Activated naive CD8-positive, alpha-beta T cell treated with anti-CD3 and anti-CD28 coated beads for 36 hours (primary cell): ENCODE measurements around the gene DDC. TPM values are rescaled to one million over a fixed set of nuclear protein-coding genes. Genes with fewer than 3 reads are reported as not detected.
"Not testable (repeated sequence)": the region's sequence is repeated elsewhere in the genome, so short reads cannot be mapped to it uniquely, and the experiment has no call there.

Source experiments
- DNase-seq: peaks from one replicate; pipeline ENCODE4 v3.0.0; 2021
- H3K27ac Mint-ChIP-seq: one replicate; pipeline ENCODE4 v1.8.0; 2022; ENCODE audit warnings: mild to moderate bottlenecking, moderate library complexity, mixed read lengths
- H3K27me3 Mint-ChIP-seq: one replicate; pipeline ENCODE4 v1.8.0; 2022; ENCODE audit warnings: mild to moderate bottlenecking, mixed read lengths
- H3K36me3 Mint-ChIP-seq: one replicate; pipeline ENCODE4 v1.8.0; 2021; ENCODE audit warnings: mild to moderate bottlenecking, mixed read lengths
- H3K4me1 Mint-ChIP-seq: one replicate; pipeline ENCODE4 v1.8.0; 2021; ENCODE audit warnings: mixed read lengths
- H3K4me3 Mint-ChIP-seq: one replicate; pipeline ENCODE4 v1.8.0; 2022; ENCODE audit warnings: mild to moderate bottlenecking, moderate library complexity, mixed read lengths
- H3K9me3 Mint-ChIP-seq: one replicate; pipeline ENCODE4 v1.8.0; 2022; ENCODE audit warnings: mixed read lengths
- total RNA-seq, 2 experiments: library from RNA; stranded (reverse); gene quantifications; one replicate each; pipeline ENCODE4 v1.2.3, GENCODE V29; 2021

The DDC gene
- total RNA-seq, 2 experiments from 2014 or later, result 0.64 to 1.1 TPM

DNA sequence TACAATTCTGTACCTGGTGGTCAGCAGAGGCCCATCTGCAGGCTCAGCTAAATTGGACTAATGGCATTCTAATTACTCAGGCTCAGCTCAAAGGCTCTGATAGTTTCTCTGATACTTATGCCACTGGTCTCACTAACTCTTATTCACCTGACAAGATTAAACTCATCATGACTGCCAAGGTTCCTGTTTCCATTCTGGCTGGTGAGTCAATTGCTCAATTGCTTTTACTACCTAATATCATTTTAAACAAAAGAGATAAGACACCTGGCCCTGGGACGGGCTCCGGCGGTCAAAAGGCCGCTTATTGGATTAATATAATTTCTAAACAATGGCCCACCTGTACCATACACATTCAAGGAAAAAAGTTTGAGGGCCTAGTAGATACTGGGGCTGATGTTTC, 12.9 kb upstream of the DDC start:
- not testable (repeated sequence) for H3K27ac Mint-ChIP-seq, H3K4me1 Mint-ChIP-seq, H3K4me3 Mint-ChIP-seq, H3K27me3 Mint-ChIP-seq, DNase-seq, H3K36me3 Mint-ChIP-seq
- H3K9me3 Mint-ChIP-seq, result peaks cover 15% of the 10 kb centered on the region

DNA sequence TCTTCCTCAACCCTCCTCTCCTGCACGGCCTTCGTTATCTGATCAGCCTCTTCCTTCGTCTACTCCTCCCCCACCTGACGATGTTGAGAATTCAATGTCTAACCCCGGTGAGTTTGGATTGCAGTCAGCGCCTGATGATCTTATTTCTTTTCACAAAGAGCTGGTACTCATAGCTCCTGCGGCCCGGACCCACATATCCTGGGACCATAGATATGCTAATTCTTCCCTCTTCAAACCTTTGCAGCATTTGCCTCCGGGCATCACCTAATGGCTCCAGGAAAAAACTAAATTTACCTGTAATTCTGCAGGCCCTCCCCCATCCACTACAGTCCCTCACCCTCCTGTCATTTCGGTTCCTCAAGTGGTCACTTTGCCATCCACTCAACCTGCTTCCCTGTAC, 12.4 kb upstream of the DDC start:
- peaks cover 13% of the 10 kb centered on the region for H3K9me3 Mint-ChIP-seq
- H3K27me3 Mint-ChIP-seq, result no peaks in the 10 kb centered on the region
- H3K4me1 Mint-ChIP-seq, result no peaks in the 10 kb centered on the region
- H3K27ac Mint-ChIP-seq, result no peak overlapping the region
- no peak for DNase-seq
- H3K4me3 Mint-ChIP-seq, result no peak overlapping the region
- peaks cover 5% of the 10 kb centered on the region for H3K36me3 Mint-ChIP-seq

DNA sequence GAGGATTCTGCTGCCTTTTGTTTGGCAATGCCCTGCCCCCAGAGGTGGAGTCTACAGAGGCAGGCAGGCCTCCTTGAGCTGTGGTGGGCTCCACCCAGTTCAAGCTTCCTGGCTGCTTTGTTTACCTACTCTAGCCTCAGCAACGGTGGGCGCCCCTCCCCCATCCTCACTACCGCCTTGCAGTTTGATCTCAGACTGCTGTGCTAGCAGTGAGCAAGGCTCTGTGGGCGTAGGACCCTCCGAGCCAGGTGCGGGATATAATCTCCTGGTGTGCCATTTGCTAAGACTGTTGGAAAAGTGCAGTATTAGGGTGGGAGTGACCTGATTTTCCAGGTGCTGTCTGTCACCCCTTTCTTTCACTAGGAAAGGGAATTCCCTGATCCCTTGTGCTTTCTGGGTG, 11.2 kb upstream of the DDC start:
- H3K36me3 Mint-ChIP-seq, H3K27me3 Mint-ChIP-seq, H3K4me1 Mint-ChIP-seq, H3K4me3 Mint-ChIP-seq, DNase-seq, H3K27ac Mint-ChIP-seq: not testable (repeated sequence)
- peaks cover 14% of the 10 kb centered on the region for H3K9me3 Mint-ChIP-seq

DNA sequence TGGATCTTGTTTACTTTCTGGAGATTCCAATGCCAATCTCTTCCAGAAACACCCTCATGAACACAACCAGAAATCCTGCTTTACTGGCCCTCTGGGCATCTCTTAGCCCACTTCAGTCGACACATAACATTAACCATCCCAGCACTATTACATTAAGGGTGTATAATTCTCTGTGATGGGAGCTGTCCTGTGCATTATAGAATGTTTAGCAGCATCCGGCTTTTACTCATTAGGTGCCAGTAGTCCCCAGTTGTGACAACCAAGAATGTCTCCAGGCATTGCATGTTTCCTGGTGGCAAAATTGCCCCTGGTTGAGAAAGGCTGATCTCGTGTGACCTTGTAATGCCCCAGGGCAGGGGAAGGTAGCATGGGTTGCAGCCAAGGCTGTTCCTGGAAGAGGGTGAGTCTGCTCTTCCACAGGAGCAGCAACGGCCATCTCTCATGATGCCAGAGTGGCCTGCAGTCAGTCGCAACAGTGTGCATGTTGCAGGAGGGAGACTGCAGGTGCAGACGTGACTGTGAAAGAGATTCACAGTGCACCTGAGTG, 2.6 kb upstream of the DDC start:
- H3K4me3 Mint-ChIP-seq, result no peak overlapping the region
- no peaks in the 10 kb centered on the region for H3K36me3 Mint-ChIP-seq
- peaks cover 5% of the 10 kb centered on the region for H3K9me3 Mint-ChIP-seq
- no peak for DNase-seq
- peaks cover 7% of the 10 kb centered on the region for H3K27me3 Mint-ChIP-seq
- H3K27ac Mint-ChIP-seq, result no peak overlapping the region
- H3K4me1 Mint-ChIP-seq, result no peaks in the 10 kb centered on the region

DNA sequence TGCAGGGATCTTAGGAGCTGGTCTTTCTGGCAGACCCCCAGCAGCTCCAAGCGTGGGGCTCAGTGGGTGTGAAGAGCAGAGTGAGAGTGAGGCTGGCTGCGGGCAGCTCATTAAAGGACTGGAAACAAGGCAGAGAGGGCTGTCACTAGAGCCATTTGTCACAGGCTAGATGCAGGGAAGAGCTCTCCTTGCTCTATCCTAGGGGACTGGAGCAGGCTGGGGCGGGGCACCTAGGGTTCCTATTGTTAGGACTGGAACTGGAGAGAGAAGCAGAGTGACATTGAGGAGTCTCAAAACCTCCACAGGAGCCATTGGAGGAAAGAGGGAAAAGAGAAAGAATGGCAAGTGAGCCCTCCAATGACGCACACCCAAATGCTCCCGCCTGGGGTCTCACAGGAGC, 772 bp upstream of the DDC start:
- H3K4me3 Mint-ChIP-seq, result no peak overlapping the region
- peaks cover 7% of the 10 kb centered on the region for H3K27me3 Mint-ChIP-seq
- no peaks in the 10 kb centered on the region for H3K36me3 Mint-ChIP-seq
- no peak overlapping the region for H3K27ac Mint-ChIP-seq
- peaks cover 4% of the 10 kb centered on the region for H3K9me3 Mint-ChIP-seq
- no peak for DNase-seq
- H3K4me1 Mint-ChIP-seq, result no peaks in the 10 kb centered on the region

DNA sequence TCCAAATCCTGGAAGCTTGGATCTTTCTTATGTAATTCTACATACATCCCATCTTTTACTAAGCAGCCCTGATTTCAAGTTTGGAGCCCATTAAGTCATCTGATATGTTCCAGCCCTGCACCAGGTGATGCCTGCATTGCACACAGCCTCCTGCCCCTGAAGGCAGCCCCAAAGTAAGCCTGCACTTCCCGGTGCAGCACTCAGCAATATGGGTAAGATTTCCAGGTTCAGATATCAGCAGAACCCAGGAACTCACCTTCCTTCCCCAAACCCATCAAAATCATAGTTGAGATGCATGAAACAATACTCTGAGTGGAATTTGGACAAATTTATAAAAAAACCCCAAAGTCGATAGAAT, 333 bp upstream of the DDC start:
- H3K27me3 Mint-ChIP-seq, result peaks cover 7% of the 10 kb centered on the region
- no peak overlapping the region for H3K27ac Mint-ChIP-seq
- peaks cover 3% of the 10 kb centered on the region for H3K9me3 Mint-ChIP-seq
- no peaks in the 10 kb centered on the region for H3K4me1 Mint-ChIP-seq
- DNase-seq, result no peak
- no peaks in the 10 kb centered on the region for H3K36me3 Mint-ChIP-seq
- H3K4me3 Mint-ChIP-seq, result no peak overlapping the region

DNA sequence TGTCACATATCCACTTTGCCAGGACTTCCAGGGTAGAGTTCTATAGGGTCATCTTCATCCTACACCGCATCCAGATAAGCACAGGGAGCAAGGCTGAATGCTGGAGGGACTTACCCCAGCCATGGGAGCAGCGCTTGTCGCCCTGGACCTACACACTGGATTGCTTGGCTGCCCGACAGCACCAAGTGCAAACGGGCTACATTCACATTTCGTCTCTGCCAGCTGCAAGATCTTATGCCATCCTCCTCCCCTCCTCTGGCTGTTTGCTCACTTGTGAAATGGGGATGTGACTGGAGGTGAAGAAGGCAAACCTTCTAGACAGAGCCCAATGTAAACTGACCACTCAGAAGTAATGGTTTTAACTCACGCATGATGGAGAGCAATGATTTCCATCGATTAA, 1.0 kb downstream of the DDC start:
- no peaks in the 10 kb centered on the region for H3K36me3 Mint-ChIP-seq
- H3K9me3 Mint-ChIP-seq, result no peaks in the 10 kb centered on the region
- DNase-seq, result no peak
- H3K4me1 Mint-ChIP-seq, result no peaks in the 10 kb centered on the region
- no peak overlapping the region for H3K4me3 Mint-ChIP-seq
- no peak overlapping the region for H3K27ac Mint-ChIP-seq
- peaks cover 7% of the 10 kb centered on the region for H3K27me3 Mint-ChIP-seq

DNA sequence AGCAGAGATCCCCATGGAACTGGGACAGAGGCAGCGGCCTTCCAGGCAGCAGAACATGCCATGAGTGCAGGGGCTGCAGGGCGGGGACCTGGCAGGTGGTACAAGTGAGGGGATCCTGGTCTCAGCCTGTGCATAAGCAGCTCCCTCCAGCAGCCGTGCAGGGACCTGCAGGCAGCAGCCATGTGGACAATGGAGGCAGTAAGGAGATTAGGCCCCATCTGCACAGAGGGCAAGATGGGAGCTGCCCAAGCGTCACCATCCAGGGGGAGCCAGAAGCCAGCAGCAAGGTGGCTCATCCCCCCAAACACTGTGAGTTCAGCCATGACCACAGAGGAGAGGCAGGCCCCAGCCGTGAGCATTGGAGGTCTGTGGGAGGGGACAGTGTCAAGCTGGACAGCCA, 3.1 kb downstream of the DDC start:
- Mint-ChIP-seq H3K4me1 (no peaks in the 10 kb centered on the region), H3K4me3 (no peak overlapping the region), H3K27ac (no peak overlapping the region), H3K36me3 (no peaks in the 10 kb centered on the region), H3K27me3 (peaks cover 7% of the 10 kb centered on the region), H3K9me3 (no peaks in the 10 kb centered on the region)
- DNase-seq, result no peak

DNA sequence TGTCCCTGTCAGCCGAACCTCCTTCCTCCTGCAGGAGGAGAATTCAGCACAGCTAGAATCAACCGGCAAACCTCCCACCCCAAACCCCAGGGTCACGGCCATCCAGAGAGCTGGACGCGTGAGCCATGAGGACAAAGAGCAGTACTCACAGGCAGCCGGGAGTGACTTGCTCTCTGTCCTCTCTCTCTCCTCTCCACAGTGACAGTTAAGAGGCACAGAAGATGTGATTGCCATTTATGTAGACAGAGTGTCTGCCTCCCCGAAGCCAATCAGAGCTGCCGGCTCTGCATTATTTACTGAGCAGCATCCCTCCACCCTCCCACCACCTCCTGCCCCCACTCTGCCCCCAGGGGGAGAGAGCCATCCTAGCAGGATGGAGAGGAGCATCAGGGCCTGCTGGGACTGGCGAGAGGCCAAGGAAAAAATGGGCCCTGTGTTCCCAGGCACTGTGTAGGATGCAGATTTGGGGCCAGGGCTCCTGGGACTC, 4.3 kb downstream of the DDC start:
- Mint-ChIP-seq H3K27ac (no peak overlapping the region), H3K4me3 (no peak overlapping the region), H3K9me3 (no peaks in the 10 kb centered on the region), H3K27me3 (peaks cover 3% of the 10 kb centered on the region), H3K4me1 (no peaks in the 10 kb centered on the region), H3K36me3 (no peaks in the 10 kb centered on the region)
- no peak for DNase-seq

DNA sequence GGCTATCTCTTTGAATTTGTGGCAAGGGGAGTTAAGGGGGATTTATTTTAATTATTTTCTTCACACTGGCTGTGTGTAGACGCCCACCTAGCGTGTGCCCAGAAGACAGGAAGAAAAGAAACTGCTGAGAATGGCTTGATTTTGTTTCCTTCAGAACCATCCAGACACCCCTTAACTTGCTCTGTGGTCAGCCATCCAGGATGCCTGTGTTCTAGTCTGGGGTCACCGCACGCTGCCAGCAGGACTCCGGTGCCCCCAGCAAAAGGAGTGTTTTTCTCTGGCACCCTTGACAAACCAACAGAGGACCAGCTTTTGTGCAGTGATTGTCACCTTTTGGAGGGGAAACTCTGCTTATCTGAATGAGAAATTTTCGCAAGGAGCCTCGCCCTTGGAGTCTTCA, 5.3 kb downstream of the DDC start:
- no peak overlapping the region for H3K4me3 Mint-ChIP-seq
- H3K27me3 Mint-ChIP-seq, result no peaks in the 10 kb centered on the region
- no peaks in the 10 kb centered on the region for H3K9me3 Mint-ChIP-seq
- no peak for DNase-seq
- H3K36me3 Mint-ChIP-seq, result no peaks in the 10 kb centered on the region
- no peaks in the 10 kb centered on the region for H3K4me1 Mint-ChIP-seq
- H3K27ac Mint-ChIP-seq, result no peak overlapping the region

DNA sequence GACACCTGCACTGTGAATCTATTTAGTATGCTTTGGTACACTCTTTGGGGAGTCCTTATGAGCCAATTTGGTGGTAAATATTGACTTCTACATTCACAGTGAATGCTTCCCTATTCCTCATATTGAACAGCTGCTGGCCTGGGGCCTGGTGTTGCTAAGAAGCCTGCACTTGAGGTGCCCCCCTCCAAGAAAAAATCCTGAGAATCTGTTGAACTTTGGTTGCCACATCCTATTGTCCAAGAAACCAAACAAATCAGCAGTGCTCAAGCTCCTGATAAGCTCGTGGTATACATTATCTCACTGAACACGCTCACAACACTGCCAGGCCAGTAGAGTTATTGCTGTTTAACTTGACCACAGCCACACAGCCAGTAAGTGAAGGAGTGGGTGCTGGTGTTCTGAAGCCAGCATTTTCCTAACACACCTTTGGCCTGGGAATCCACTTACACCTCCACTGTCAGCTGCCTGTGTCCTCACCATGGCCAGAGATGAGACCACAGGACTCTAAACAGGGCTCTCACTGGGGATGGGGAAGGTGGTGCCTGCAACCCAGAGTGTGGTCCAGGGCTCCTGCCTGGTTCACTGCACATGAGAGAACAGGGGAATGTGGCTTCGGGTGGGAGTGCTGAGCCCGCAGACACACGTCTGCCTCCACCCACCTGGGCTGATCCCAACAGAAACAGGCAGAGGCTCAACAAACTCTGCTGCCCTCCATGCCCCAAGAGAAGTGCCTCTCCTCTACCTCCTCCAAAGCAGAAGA, 6.7 kb downstream of the DDC start:
- Mint-ChIP-seq H3K9me3 (no peaks in the 10 kb centered on the region), H3K36me3 (no peaks in the 10 kb centered on the region), H3K4me1 (no peaks in the 10 kb centered on the region), H3K27ac (no peak overlapping the region), H3K4me3 (no peak overlapping the region), H3K27me3 (no peaks in the 10 kb centered on the region)
- DNase-seq, result no peak

DNA sequence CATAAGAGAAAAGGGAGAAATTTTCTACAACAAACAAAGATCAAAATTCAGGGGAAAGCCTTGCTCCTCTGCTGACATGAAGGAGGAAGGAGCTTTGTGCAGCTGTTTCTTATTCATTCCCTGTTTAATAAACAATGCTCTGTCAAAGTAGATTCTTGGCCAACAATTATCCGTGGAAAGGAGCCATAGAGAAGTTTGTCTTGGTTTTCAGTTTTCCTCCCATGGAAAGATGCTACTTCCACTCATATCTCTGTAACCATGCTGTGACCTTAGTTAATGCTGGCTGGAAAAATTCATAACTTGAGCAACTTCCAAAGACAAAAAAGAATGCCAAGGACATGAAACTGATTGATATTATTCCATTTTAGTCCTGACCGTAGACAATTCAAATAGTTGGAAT, 8.1 kb downstream of the DDC start:
- no peaks in the 10 kb centered on the region for H3K4me1 Mint-ChIP-seq
- H3K4me3 Mint-ChIP-seq, result no peak overlapping the region
- H3K27ac Mint-ChIP-seq, result no peak overlapping the region
- no peak for DNase-seq
- no peaks in the 10 kb centered on the region for H3K9me3 Mint-ChIP-seq
- H3K36me3 Mint-ChIP-seq, result no peaks in the 10 kb centered on the region
- no peaks in the 10 kb centered on the region for H3K27me3 Mint-ChIP-seq

DNA sequence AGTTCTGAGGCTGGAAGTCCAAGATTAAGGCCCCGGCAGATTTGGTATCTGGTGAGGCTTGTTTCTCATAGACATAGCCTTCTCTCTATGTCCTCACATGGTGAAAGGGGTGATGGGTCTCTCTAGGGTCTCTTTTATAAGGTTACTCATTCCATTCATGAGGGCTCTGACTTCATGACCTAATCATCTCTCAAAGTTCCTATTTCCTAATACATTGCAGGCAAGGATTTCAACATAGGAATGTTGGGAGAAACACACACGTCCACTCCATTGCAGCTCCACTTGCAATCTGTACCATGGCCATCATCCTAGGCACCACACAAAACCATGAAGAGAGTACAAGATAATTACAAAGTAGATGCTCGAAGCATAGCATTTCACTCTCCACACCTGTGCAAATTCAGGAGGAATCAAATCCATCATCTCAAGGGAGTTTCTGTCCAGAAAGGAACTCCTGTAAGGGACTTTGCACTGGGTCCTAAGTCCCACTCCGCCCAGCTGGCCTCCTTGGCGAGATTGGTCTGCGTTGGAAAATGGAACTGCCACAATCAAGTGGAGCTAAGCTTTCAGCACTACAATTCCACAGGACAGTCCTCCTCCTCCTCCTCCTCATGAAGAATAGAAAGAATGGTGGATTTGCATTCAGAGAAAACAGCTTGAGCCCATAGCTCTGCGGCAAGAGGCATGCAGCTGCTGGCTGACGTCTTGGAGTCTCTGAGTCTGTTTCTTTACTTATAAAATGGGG, 8.8 kb downstream of the DDC start:
- Mint-ChIP-seq H3K9me3 (no peaks in the 10 kb centered on the region), H3K36me3 (no peaks in the 10 kb centered on the region), H3K4me3 (no peak overlapping the region), H3K27ac (no peak overlapping the region), H3K4me1 (no peaks in the 10 kb centered on the region), H3K27me3 (no peaks in the 10 kb centered on the region)
- DNase-seq, result no peak

DNA sequence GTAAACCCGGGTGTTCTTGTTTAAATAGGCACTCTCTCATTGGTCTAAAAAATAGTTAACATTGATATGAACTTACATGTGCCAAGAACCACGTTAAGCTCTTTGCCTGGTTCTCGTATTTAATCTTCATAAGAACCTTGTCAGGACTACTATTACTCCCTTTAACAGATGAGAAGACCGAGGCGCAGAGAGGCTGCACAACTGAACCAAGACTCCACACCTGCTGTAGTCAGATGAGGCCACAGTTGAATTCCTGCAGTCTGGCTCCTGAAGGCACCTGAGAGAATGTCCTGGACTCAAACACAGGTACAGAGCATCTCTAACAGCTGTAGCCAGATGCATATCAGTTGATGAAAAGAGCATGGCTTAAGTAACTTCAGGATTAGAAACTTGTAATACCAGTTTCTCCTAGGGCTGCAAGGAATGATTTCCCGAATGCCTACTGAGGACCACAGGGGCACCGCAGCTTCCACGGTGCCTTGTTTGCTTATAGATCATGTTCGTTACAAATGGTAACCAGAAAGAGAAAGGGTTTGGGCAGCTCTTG, 9.5 kb downstream of the DDC start:
- no peak overlapping the region for H3K27ac Mint-ChIP-seq
- no peak for DNase-seq
- no peaks in the 10 kb centered on the region for H3K9me3 Mint-ChIP-seq
- H3K4me3 Mint-ChIP-seq, result no peak overlapping the region
- H3K27me3 Mint-ChIP-seq, result no peaks in the 10 kb centered on the region
- H3K4me1 Mint-ChIP-seq, result no peaks in the 10 kb centered on the region
- H3K36me3 Mint-ChIP-seq, result no peaks in the 10 kb centered on the region

DNA sequence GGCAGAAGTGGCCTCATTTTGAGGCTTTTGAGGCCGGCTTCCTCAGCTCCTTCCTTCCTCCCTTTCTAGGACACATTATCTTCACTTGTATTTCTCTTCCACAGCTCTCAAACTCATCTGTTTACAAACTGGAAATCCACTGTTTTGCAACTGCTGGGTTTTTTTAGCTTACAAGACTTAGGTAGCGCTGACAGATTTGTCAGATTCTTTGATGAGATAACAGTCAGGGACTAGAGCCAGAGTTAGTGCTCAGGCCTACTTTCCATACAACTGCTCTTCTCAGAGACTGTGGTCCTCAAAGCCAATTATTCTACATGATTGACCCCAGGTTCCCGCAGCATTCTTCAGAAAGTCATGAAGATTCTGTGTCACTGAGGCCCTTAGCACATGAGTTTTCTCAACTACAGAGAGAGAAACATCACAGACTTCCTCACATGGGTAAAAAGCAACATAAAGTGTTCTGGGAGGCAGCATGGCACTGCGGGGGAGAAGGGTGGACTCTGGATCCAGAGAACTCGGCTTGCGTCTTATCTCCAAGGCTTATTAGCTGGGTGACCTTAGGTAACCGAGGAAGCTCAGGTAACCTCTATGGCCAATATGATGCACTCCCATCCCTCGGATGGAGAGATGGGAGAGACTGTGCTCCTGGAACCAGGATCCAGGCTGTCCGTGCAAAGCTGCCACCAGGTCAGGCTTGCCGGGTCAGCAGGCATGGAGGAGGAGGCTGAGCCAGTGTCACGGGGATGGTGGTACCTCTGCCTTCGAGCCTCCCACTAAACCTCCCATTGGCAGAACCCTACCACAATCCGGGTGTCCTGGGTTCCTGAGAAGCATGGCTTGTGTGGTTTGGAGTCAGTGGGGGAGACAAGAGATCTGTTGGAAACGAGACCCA, 10.5 kb downstream of the DDC start:
- H3K27me3 Mint-ChIP-seq, result no peaks in the 10 kb centered on the region
- H3K4me1 Mint-ChIP-seq, result no peaks in the 10 kb centered on the region
- no peak for DNase-seq
- H3K4me3 Mint-ChIP-seq, result no peak overlapping the region
- no peaks in the 10 kb centered on the region for H3K36me3 Mint-ChIP-seq
- no peaks in the 10 kb centered on the region for H3K9me3 Mint-ChIP-seq
- H3K27ac Mint-ChIP-seq, result no peak overlapping the region
